Measurements from ENCODE around the gene UNC13D. TPM values are rescaled to one million over a fixed set of nuclear protein-coding genes. Genes with fewer than 3 reads are reported as not detected.
A peak's percentile ranks its signal among the peaks of the same experiment; 100 is the strongest.
"Not testable (repeated sequence)": the region's sequence is repeated elsewhere in the genome, so short reads cannot be mapped to it uniquely, and the experiment has no call there.

The UNC13D gene
- total RNA-seq, 1 experiment from 2014 or later, result 0.07 TPM

DNA sequence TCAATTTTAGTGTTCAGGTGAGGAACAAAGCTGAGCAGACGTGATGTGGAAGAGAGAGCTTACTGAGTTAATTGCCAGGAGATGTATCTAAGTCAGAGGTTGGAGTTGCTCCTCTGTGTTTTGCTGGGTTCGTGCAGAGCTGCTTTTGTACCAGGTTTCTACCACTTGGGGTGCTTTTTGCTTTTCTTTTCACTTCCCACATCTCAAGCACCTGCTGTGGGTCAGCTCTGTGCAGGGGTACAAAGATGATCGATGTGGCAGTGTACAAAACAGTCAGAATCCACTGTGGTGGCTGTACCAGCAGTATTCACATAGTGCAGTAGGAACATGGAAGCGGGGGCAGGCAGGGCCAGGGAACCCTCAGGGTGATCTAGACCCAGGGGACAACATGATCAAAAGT lies 44.8 kb downstream of the UNC13D start:
- no peak for DNase-seq (ENCODE audit: low read depth)

DNA sequence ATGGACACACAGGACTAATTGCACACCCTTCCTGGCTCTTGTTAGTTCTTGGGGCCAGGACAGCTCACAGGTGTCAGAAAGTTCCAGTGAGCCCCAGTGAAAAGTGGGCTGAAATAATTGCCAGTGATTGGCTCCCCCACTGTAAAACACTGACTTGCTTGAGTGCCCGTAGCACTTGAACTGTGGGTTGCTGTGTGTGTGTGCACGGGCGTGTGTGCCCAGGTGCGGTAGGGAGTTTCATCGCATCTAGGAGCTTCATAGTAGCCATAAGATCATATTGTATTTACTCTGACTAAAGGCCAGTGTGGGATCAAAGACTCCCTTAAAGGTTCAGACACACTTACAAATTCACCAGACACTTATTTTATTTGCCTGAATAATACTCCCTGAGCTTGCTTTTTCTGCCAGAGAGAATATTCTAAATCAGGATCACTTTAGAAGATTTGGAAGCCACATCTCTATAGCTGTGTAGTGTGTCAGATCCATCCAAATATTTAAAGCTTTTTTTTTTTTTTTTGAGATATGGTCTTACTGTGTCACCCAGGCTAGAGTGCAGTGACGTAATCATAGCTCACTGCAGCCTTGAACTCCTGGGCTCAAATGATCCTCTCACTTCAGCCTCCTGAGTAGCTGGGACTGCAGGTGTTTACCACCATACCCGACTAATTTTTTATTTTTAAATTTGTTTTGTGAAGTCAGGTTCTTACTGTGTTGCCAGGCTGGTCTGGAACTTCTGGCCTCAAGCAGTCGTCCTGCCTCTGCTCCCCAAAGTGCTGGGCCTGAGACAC lies 48.2 kb downstream of the UNC13D start:
- no peak for DNase-seq (ENCODE audit: low read depth)

DNA sequence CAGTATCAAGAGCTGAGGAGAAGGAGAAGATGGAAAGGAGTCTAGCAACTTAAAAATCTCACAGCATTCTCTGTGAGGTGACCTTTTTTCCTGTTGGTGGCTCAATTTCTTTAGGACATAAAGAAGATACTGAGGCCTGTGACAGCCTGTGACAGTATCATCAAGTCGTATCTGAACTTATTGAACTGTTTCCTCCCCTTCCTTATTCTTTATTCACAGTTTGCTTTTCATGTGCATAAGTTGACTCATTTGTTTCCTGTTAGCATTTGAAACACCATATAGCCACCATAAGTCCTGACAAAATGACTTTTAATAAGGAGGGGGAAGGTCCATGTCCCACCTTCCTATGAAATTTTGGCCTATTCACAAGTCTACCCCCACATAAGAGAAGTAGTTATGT lies 50.7 kb downstream of the UNC13D start:
- no peak for DNase-seq (ENCODE audit: low read depth)

DNA sequence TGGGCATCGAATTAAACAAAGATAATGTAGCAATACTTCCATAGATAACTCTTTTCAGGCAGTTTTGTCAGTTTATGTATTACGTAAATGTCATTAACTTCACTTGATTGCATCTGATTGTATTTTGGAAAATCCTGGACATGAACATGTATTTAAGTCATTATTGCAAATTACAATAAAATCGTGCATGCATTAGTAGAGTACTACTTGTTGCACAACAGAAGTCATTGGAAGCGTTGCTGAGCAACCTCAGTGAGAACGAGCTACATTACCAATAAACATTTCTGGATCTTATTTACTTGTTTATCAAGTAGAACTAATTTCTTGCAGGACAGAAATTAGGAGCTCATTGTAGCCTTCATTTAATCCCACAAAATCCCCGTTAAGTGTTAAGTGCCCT lies 53.0 kb downstream of the UNC13D start:
- no peak for DNase-seq (ENCODE audit: low read depth)

DNA sequence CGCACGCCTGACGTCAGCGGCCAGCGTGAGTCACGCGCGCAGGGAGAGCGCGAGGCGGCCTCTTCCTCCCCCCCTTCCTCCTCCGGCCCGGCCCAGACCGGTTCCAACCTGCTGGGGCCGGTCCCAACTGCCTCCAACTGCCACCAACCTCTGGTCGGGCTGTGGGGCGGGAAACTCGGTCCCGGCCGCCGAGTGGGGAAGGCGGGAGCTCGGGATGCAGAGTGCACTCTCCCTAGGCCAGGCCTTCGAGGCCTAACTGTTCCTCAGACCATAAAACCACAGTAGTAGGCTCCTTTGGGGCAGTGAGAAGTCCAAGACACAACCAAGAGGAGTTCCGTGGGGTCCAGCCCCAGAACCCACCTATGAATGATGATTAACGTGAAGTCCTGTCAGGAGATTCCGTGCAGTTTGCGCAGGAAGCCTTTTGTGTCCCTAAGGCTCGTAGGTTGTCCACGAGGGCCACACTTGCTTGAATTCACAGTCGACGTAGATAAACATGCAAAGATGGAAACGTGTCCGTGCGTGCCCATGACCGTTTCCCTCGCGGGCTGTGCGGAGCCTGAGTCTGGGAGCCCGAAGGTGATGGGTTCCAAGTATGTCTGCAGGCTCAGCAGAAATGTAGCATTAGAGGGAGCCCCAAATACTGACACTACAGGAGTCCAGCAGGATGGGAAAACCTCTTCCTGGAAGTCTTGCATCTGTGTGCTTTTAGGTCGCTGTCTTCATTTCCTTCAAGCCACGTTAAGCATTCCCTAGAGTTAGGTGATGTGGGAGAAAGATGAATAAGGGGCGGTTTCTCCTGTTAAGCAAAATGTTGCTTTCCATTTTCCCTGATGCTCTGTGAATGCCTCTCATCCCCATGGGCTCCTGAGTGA lies 59.0 kb downstream of the UNC13D start:
- DNase-seq (ENCODE audit: low read depth), result peak; percentile 89

DNA sequence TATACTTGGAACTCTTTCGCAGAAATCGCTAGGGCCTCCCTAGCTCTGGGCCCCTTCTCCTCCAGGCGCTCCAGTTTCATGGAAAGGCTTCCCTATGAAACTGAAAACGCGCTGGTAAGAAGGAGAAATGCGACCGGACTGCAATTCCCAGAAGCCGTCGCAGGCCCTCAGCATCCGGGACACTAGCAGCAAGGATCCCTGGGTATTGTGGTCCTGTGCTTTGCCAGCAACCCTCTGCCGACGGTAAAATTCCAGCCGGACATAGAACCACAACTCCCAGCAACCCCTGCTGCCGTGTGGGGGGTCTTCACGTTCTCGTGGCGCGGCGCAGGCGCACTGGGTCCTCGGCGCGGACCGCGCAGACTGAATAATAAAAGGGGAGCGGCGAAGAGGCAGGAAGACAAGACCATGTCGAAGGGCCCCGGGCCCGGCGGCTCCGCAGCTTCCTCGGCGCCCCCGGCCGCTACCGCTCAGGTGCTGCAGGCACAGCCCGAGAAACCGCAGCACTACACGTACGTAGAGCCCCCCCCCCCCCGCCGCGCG lies 59.7 kb downstream of the UNC13D start, which contains the start of gene UNK:
Gene UNK, plus strand, starts transcription at position 334 of the 543 bp plus-strand sequence. Its CDS starts 75 bp downstream, at position 409.
- peak; percentile 98 for DNase-seq (ENCODE audit: low read depth)

DNA sequence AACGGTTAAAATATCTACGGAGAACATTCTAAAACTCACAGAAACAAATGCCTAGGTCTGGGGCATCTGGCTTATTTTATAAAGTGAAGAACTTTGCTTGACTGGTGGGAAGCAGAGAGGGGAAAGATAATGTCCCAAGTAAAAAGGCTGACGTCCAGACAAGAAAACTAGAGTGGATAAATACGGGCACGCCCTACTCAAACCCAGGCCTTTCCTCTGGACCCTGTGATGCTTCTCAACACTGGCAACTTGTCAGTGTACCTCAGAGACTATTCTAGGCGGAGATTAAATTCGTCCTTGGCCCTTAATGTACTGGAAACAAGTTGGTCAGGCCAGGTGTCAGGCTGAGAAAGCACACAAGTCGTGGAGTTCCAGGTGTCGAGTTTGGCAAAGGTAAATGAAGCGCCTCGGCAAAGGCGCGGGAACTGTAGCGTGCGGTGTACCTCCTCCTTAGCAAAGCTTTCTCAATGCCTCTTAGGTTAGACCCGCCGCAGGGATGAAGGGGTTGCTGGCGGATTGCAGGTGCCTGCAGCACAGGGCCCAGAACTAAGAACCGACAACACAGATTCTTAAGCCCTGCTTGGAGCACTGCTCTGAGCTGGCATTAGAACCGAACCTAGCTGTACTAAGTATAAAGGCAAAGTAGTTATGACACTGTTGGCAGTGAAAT lies 60.3 kb downstream of the UNC13D start:
- DNase-seq (ENCODE audit: low read depth), result no peak

DNA sequence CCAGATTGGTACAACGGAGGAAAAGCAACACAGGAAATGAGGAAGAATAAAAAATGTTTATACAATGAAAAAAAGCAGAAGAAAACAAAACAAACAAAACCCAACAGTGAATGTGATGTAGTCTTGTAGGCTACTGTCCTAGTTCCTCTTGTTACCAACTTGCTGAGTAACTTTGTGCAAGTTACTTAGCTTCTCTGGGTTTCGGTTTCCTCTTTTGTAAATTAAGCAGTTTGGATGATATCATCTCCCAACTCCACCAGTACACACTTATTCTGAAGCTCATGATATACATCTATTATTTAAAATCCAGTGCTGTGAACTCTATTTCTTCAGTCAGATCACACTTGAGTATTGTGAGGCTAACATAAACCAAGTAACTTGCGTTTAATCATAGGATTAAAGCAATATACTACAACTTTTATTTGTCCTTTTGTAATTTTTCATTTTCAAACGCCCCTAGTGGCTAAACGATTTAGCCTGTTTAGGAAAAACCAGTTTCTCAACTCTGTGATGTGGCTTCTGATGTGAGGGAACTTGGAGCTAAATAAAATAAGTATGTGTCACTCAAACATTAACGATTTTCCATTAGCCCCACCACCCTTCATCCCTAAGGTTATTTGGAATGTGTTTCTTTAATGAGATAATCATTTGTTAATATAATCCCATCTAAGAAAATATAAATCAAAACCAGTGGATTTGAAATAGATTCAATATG lies 61.0 kb downstream of the UNC13D start:
- DNase-seq (ENCODE audit: low read depth), result peak; percentile 64

DNA sequence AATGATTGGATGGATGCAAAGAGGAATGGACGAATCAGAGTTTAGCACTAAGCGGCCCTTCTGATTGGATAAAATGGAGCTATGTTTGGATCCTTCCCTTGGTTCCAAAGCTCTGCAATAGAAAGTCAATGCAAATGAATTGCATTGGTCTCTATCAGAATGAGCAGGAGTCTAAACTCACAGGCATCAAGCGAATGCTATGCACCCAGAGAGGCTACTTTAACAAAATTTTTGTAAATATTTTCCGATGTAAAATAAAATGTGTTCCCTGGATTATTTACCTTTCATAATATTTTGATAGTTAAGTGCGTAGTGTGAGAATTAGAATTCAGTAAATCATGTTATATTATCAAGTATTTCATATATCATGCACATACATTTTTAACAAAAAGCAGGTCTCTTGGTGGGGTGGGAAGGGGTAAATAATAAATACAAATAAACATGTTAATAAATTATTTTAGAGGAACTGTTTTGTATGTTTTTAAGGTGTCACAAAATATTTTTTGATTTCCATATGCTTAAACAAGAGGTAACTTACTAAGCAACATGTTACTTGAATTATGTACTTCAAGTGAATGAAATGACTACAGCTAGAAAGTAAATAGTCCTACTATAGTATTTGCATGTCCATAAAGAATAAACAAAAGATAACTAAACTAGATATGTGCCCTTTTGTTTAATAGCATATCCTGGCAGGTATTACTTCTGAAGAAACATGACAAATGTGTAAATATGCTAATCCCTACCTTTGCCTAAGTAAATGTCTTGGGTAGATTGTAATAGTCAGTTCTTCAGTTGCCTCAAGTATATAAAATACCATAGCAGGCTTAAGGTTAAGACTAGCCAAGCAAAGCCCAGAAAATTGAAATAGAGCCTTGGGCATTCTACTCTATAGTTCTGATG lies 64.0 kb downstream of the UNC13D start:
- no peak for DNase-seq (ENCODE audit: low read depth)

DNA sequence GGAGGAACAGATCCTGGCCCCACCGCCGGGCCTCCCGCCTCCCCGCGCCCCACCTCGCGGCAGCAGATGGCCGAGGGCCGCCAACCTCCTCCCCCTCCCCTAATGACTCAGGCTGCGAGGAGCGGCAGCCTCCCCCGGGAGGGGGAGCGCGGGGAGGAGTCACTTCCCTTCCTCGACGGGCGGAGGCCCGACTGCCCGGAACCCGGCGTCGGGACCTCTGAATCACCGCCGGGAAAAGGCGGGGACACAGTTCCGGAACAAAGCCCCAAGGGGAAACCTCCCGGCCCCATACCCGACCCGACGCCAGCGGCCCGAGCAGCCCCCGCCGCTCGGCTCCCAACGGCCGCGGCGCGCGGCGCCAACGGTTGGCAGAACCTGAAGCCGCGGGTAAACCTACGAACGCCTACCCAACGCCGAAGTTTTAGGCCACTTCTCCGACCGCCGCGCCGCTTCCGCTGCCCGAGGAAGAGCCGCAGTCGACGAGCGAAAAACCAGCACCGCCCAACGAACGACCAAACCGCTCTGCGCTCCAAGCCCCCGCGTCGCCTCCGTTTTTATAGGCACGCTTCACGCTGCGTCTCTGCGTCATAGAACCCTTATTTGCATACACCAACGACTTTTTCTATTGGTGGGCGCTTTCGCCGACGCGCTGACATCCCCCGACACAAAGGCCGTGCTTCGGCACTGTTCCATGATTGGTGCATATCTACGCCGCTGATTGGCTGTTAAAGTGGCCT lies 64.8 kb downstream of the UNC13D start:
- DNase-seq (ENCODE audit: low read depth), result peak; percentile 100

DNA sequence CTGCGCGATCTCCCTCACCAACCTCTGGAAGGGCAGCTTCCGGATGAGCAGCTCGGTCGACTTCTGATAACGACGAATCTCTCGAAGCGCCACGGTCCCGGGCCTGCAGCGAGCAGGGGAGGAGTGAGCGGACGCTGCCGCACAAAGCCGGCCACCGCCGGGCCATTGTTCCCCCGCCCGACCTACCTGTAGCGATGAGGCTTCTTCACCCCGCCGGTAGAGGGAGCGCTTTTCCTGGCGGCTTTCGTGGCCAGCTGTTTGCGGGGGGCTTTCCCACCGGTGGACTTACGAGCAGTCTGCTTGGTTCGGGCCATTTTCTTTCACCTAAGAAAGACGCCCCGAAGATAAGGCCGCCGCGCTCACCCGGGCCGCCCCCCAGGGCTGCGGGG lies 65.3 kb downstream of the UNC13D start:
- DNase-seq (ENCODE audit: low read depth), result no peak

DNA sequence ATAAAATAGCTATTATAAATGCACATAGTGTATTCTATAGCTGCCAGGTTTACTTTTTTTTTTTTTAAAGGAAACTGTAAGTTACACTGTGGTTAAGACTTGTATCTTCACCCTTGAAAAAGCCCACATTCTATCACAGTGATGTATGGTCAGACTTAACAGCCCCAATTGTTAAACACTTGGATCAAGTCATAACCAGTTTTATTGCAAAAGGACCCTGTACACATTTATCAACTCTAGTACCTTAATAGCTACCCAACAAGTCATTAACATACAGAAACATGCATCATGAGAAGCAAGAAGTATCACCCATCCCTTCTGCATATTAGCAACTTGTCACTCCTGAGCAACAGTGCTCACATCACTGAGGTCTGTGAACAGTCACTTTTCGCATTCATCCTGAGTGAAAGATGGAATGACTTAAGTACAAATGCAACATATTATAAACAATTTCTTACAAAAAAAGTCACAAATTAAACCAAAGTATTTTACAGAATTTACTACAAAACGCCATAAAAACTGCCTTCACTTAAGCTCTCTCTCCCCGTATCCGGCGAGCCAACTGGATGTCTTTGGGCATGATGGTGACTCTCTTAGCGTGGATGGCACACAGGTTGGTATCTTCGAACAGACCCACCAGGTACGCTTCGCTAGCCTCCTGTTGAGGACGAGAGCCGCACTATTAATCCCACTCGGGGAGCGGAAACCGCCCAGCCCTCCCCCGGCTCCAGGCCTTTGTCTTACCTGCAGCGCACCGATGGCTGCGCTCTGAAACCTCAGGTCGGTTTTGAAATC lies 65.9 kb downstream of the UNC13D start:
- DNase-seq (ENCODE audit: low read depth), result not testable (repeated sequence)

DNA sequence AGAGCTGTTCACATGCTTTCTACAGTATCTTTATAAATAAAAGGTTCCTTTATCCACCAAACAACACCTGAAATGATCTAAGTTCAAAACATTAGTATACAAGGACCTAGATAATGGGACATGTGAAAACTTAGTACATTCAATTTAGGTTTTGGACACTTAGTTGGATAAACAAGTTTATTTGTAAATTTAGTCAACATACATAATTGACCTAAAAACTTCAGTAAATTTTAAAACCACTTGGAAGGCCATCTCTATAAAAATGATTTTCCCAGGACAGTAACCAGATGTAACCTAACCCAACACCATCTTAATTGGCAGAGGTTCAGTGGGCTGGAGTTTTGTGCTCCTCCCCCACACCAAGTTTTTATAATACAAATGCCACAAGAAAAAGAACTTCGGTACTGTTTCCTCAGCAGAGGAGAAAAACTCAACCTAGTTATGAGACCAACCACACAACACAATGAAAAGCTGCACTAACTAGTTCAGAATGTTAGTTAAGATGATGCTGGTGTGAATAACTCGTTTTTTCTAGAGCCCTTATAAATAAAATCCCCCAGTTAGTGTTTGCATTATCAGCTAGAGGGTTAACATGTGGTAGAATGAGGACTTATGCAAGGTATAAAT lies 66.8 kb downstream of the UNC13D start:
- peak; percentile 16 for DNase-seq (ENCODE audit: low read depth)

Other genes starting within 250 kb of the UNC13D start
- not detected in 2 replicates for gene SMIM5, start 211.0 kb downstream of the UNC13D start, total RNA-seq (2014; rRNA removed; shearing (Covaris generic))
- 8.9 and 13.1 TPM in 2 replicates for gene RECQL5, start 177.2 kb downstream of the UNC13D start, total RNA-seq (2014; rRNA removed; shearing (Covaris generic))
- 54.7 and 79.3 TPM in 2 replicates for gene SAP30BP, start 177.1 kb downstream of the UNC13D start, total RNA-seq (2014; rRNA removed; shearing (Covaris generic))
- 4.8 and 8.0 TPM in 2 replicates for gene ITGB4, start 122.9 kb downstream of the UNC13D start, total RNA-seq (2014; rRNA removed; shearing (Covaris generic))
- gene GALK1, start 79.2 kb downstream of the UNC13D start, total RNA-seq (2014; rRNA removed; shearing (Covaris generic)), result 20.4 and 31.6 TPM in 2 replicates
- 23.2 and 26.7 TPM in 2 replicates for gene UNK, start 59.6 kb downstream of the UNC13D start, total RNA-seq (2014; rRNA removed; shearing (Covaris generic))
- 32.5 and 35.8 TPM in 2 replicates for gene WBP2, start 10.9 kb upstream of the UNC13D start, total RNA-seq (2014; rRNA removed; shearing (Covaris generic))
- 3.8 and 6.6 TPM in 2 replicates for gene TRIM47, start 34.2 kb upstream of the UNC13D start, total RNA-seq (2014; rRNA removed; shearing (Covaris generic))
- gene TRIM65, start 52.5 kb upstream of the UNC13D start, total RNA-seq (2014; rRNA removed; shearing (Covaris generic)), result 6.4 and 11.1 TPM in 2 replicates
- gene MRPL38, start 60.5 kb upstream of the UNC13D start, total RNA-seq (2014; rRNA removed; shearing (Covaris generic)), result 30.3 and 39.4 TPM in 2 replicates
- gene FBF1, start 96.6 kb upstream of the UNC13D start, total RNA-seq (2014; rRNA removed; shearing (Covaris generic)), result 14.4 and 18.7 TPM in 2 replicates
- gene ACOX1, start 134.8 kb upstream of the UNC13D start, total RNA-seq (2014; rRNA removed; shearing (Covaris generic)), result 16.7 and 22.4 TPM in 2 replicates
- 8.0 and 14.3 TPM in 2 replicates for gene TEN1, start 134.8 kb upstream of the UNC13D start, total RNA-seq (2014; rRNA removed; shearing (Covaris generic))
- gene CDK3, start 156.5 kb upstream of the UNC13D start, total RNA-seq (2014; rRNA removed; shearing (Covaris generic)), result 0.30 and 1.6 TPM in 2 replicates
- not detected in 2 replicates for gene EVPL, start 182.9 kb upstream of the UNC13D start, total RNA-seq (2014; rRNA removed; shearing (Covaris generic))
- gene SRP68, start 228.1 kb upstream of the UNC13D start, total RNA-seq (2014; rRNA removed; shearing (Covaris generic)), result 19.0 and 28.5 TPM in 2 replicates
- gene GALR2, start 230.4 kb upstream of the UNC13D start, total RNA-seq (2014; rRNA removed; shearing (Covaris generic)), result 0.30 and 0.96 TPM in 2 replicates
- gene ZACN, start 234.8 kb upstream of the UNC13D start, total RNA-seq (2014; rRNA removed; shearing (Covaris generic)), result 0.02 TPM in 1 of 2 replicates, not detected in the other